HepG2 (cell line): ENCODE data around the gene VPS11. TPM values are rescaled to one million over a fixed set of nuclear protein-coding genes. Genes with fewer than 3 reads are reported as not detected.

Experiments
- BCLAF1 ChIP-seq: fragments of 450-650 bp; IDR thresholded peaks from 2 replicates; pipeline ENCODE4 v1.6.1; 2017; ENCODE audit warnings: mild to moderate bottlenecking
- FOXO1 ChIP-seq: sonication (generic); formaldehyde crosslinking; IDR thresholded peaks from 2 replicates; pipeline ENCODE4 v1.4.0; 2020; ENCODE audit warnings: missing genetic modification reagents
- MIXL1 ChIP-seq: IDR thresholded peaks from 2 replicates; pipeline ENCODE4 v1.6.1; 2016
- MTF2 ChIP-seq: sonication (generic); formaldehyde crosslinking; IDR thresholded peaks from 2 replicates; pipeline ENCODE4 v1.5.0; 2020; ENCODE audit warnings: missing genetic modification reagents, borderline replicate concordance
- NR2F2 ChIP-seq: IDR thresholded peaks from 2 replicates; pipeline ENCODE4 v1.6.1; 2012; ENCODE audit warnings: low read depth, inconsistent platforms, borderline replicate concordance
- POLR2AphosphoS5 ChIP-seq: IDR thresholded peaks from 2 replicates; pipeline ENCODE4 v1.6.1; 2012; ENCODE audit warnings: low read depth, low read length
- REPIN1 ChIP-seq: sonication (generic); formaldehyde crosslinking; IDR thresholded peaks from 2 replicates; pipeline ENCODE4 v1.8.0; 2022; ENCODE audit warnings: missing genetic modification reagents, low read depth, mild to moderate bottlenecking, borderline replicate concordance
- REST ChIP-seq, 2 experiments: IDR thresholded peaks; 2 replicates each; pipeline ENCODE4 v1.6.1; 2011 to 2012; ENCODE audit warnings: low read length in 2 of 2, borderline replicate concordance in 1 of 2, low read depth in 1 of 2, mild to moderate bottlenecking in 1 of 2, moderate library complexity in 1 of 2
- SETDB1 ChIP-seq: sonication (generic); formaldehyde crosslinking; IDR thresholded peaks from 2 replicates; pipeline ENCODE4 v1.5.1; 2020; ENCODE audit warnings: missing genetic modification reagents, mild to moderate bottlenecking, borderline replicate concordance
- SP1 ChIP-seq, 2 experiments: fragments of 450-650 bp in 1 of 2; sonication (generic) in 1 of 2; formaldehyde crosslinking in 1 of 2; IDR thresholded peaks; 2 replicates each; pipeline versions ENCODE4 v1.4.0 to v1.6.1; 2016 to 2020; ENCODE audit warnings: missing genetic modification reagents in 1 of 2
- TAF1 ChIP-seq: sonication (generic); formaldehyde crosslinking; IDR thresholded peaks from 2 replicates; pipeline ENCODE4 v1.4.0; 2020; ENCODE audit warnings: missing genetic modification reagents
- ZHX2 ChIP-seq, 2 experiments: sonication (generic) in 1 of 2; formaldehyde crosslinking in 1 of 2; IDR thresholded peaks; 2 replicates each; pipeline versions ENCODE4 v1.6.1 to v1.9.0; 2014 to 2022; ENCODE audit warnings: antibody characterized with exemption in 1 of 2, borderline replicate concordance in 1 of 2, inconsistent platforms in 1 of 2, low read depth in 1 of 2, missing genetic modification reagents in 1 of 2
- ZNF530 ChIP-seq: sonication (generic); formaldehyde crosslinking; IDR thresholded peaks from 2 replicates; pipeline ENCODE4 v1.5.0; 2020; ENCODE audit warnings: low read depth, mild to moderate bottlenecking, missing genetic modification reagents
- ZNF552 ChIP-seq: sonication (generic); formaldehyde crosslinking; IDR thresholded peaks from 2 replicates; pipeline ENCODE4 v1.9.0; 2022; ENCODE audit warnings: missing genetic modification reagents, mild to moderate bottlenecking, borderline replicate concordance
- ZNF660 ChIP-seq: sonication (generic); formaldehyde crosslinking; IDR thresholded peaks from 2 replicates; pipeline ENCODE4 v1.5.1; 2020; ENCODE audit warnings: mild to moderate bottlenecking, low read depth, missing genetic modification reagents, borderline replicate concordance
- polyA plus RNA-seq, 8 experiments: library from polyadenylated mRNA; depleted of rRNA in 3 of 8; stranded (reverse) in 7 of 8; unstranded in 1 of 8; fragments of >200 nt; fragmentation: Illumina TruSeq in 4 of 8; extraction: Trizol in 4 of 8; gene quantifications; 2 replicates each; pipeline versions ENCODE4 v1.2.1 to v1.2.3, GENCODE V29; 2011 to 2016; ENCODE audit warnings: low read depth in 4 of 8, missing spikeins in 1 of 8, mixed read lengths in 1 of 8; ENCODE audit not compliant: insufficient read depth in 1 of 8
- total RNA-seq, 5 experiments: library from RNA; depleted of rRNA; stranded (reverse); fragments of >200 nt; fragmentation: Illumina TruSeq; extraction: Trizol; gene quantifications; 2 replicates each; pipeline ENCODE4 v1.2.3, GENCODE V29; 2016; ENCODE audit warnings: low read depth in 1 of 5

VPS11 gene
- total and polyA plus RNA-seq, 2 of the 13 experiments (the other 11 are each of a cell fraction or from before 2014, with no cell fraction given) = 13.7 to 21.6 TPM

- TF ChIP-seq SP1 (IDR thresholded peaks at IDR 0.05) (no peak), SP1 (CRISPR knock-in tag; IDR thresholded peaks at IDR 0.05) (peak; percentile 60; the same call in 1 of the 2 replicates), REPIN1 (peak; percentile 45; the same call in 1 of the 2 replicates), FOXO1 (CRISPR knock-in tag) (peak; percentile 42), ZNF660 (CRISPR knock-in tag) (no peak), NR2F2 (peak; percentile 51; the same call in 1 of the 2 replicates), TAF1 (CRISPR knock-in tag) (peak; percentile 67; the same call in 1 of the 2 replicates), SETDB1 (CRISPR knock-in tag) (no peak), POLR2AphosphoS5 (peak; percentile 70), MIXL1 (CRISPR knock-in tag) (peak; percentile 3; the same call in 1 of the 2 replicates), ZHX2 (IDR thresholded peaks at IDR 0.05; ENCODE audit: low read depth) (no peak), ZHX2 (CRISPR knock-in tag; IDR thresholded peaks at IDR 0.05; ENCODE audit: borderline replicate concordance) (no peak), MTF2 (CRISPR knock-in tag) (no peak), REST (IDR thresholded peaks at IDR 0.05; ENCODE audit: borderline replicate concordance in 1 of 2, low read depth in 1 of 2, low read length in 2 of 2) (peak in 1 of 2 experiments; percentile 33; a peak in 1 of 4 replicates), ZNF552 (CRISPR knock-in tag) (no peak; the same call in 1 of the 2 replicates), BCLAF1 (no peak), ZNF530 (no peak)
Measured at GRCh38 chr11:119057000-119057769, 10.4 kb upstream of the VPS11 start, which contains the start of gene HYOU1 (continued).
